RPMI8226 (cell line): ENCODE results near the gene PIK3C2G.
"Not testable (repeated sequence)": the region's sequence is repeated elsewhere in the genome, so short reads cannot be mapped to it uniquely, and the experiment has no call there.

Experiments
- DNase-seq: peaks from one replicate; pipeline ENCODE4 v3.0.0-alpha.2; 2015

The PIK3C2G gene

DNA sequence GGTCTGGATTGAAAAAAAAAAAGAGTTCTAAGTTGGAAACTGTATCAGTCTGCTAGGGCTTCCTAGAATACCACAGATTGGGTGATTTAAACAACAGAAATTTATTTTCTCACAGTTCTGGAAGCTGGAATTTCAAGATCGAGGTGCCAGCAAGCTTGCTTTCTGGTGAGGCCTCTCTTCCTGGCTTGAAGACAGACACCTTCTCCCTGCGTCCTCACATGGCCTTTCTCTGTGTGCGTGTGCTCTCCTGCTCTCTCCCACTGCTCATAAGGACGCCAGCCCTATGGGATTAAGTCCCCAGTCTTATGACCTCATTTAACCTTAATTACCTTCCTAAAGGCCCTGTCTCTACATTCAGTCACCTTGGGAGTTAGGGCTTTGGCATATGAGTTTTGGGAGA, 215.5 kb downstream of the PIK3C2G start:
- DNase-seq, result no peak

DNA sequence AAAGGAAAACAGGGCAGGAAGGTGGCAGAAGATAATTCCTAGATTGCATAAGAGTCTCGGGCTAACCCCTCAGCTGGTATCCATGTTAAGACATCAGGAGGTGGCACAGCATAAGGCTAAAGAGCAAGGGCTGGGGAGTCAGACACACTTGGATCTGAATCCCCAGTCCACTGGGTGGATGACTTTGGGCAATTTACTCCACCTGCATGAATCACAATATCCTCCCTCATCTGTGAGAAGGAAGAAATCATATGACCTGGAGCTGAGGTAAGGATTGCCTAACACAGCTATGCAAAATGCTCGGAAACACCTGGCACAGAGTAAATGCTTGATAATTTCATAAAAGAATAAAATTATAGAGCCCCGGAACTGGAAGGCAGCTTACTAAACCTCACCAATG, 217.9 kb downstream of the PIK3C2G start:
- DNase-seq, result no peak

DNA sequence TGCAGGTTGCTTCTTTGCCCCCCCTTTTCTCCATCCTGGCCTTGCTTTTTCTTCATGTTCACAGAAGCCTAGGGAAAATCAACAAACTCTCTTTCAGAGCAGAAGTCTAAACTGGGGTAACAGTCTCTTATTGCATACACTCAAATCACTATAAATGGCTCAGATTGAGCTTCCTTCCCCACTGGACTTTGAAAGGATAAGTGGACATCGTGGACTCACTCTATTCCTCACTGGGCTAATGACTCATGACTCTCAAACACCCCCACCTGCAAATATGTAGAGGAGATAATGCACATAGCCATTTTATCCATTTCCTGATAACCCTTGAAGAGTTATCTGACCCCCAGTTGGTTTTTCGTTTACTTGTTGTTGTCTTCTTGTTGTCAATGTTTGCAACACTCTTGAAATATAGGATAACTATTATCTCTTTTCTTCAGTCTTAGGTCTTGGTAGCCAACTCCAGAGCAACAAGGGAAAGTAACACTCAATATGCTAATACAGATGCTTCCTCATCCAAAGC, 221.3 kb downstream of the PIK3C2G start:
- no peak for DNase-seq

DNA sequence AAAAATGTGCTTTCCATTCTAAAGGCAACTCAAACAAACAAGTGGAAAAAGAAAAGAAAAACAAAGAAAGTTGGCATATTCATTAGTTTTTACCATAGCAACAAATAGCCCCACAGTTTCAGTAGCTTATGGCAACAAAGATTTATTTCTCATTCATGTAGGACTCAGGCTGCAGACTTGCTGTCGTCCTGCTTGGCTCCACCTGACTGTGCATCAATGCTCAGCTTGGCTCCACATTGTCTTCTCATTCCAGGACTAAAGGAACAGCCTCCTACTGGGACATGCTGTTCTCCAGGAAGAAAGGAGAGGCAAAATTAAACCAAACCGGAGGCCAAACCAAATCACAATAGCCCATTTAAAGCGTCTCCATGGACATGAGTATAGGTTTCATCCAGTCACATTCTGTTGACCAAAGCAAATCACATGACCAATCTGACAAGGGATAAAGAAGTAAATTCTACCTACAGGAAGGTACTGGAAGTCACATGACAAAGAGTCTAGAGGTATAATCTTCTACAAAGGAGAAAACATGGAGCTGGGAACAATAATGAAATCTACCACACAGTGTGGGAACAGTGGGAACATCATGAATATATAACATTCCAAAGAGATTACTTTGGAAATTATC, 222.5 kb downstream of the PIK3C2G start:
- no peak for DNase-seq

DNA sequence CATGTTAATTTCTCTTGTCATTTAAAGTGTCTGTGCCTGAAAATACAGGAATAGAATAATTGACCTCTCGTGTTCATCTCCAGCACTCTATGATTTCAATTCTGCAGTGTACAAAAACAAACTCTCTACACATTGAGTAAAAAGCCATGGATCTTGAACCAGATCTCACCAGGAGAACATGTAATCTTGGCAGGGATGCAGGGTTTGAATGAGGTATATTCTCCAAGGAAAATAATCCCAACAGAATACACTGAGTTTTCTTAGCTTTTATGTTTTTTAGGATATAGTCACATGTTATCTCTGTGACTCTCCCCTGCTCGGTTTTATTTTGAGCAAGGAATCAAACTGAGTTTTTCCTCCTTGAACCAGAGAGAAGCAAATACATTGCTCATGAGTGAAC, 224.7 kb downstream of the PIK3C2G start:
- DNase-seq, result no peak

DNA sequence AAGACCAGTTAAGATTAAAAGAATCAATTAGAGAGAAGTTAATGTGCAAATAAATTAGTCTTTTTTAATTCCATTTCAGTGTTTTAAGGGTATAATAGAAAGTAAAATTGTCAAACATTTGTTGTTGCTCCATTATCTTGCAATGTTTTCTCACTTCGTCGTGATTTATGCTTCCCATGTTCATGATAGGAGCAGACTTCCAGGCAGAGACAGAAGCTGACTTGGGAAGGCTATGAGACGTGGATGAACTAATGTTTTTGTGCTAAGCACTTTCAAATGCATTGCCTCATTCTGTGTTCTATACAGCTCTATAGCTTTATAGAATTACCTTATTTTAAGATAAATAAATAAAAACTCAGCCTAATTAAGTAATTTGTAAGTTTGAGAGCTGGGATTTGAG, 226.2 kb downstream of the PIK3C2G start:
- DNase-seq, result no peak

DNA sequence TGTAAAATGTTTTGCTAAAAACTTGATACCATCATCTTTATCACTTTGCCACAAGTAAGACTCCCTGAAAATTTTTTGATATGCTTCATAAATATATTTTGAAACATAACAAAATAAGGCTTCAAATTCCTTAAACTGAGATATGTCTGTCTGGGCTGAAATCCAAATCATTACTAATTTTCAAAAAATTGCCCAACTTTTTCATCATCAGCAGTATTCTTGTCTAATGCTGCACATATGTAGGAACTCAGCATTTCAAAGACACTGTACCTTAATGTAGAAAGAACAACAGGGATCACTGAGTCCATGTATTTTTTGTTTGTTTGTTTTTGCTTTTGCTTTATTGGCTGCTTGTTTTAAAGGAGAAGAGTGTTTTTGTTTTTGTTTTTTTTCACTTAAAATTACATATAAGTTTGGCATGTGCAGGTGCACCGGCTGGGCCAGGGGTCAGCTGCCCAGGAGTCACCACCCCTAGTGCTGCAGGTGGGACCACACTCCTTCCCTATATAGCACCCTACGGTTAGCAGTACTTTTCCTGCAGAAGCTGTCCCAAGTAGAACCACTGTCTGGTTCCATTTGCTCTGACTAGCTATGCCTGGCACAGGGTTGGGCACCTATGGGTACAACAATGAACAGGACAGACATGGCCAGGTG, 231.2 kb downstream of the PIK3C2G start:
- DNase-seq, result no peak

DNA sequence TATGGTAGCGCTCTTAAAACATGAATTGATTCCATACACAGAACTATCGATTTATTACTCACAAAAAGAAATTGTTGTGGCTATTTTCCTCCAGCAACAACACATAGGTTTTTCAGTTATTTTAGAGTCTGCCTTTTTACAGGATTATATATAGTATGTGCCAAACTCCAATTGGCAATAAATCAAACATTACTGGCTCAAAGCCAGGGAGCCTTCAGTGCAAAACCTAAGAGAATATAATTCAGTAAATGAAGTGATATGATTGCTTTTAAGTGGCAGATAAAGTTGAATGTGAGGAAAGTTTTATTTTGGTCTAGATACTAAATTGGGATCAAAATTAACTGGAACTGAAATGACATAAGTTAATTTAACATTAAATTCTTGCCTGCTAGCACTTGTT, 234.8 kb downstream of the PIK3C2G start:
- no peak for DNase-seq

DNA sequence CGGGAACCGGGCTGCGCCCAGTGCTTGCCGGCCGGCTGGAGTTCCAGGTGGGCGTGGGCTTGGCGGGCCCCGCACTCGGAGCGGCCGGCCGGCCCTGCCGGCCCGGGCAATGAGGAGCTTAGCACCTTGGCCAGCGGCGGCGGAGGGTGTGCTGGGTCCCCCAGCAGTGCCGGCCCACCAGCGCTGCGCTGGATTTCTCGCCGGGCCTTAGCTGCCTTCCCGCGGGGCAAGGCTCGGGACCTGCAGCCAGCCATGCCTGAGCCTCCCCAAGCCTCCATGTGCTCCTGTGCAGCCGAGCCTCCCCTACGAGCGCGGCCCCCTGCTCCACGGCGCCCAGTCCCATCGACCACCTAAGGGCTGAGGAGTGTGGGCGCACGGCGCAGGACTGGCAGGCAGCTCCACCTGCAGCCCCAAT, 238.8 kb downstream of the PIK3C2G start:
- DNase-seq, result not testable (repeated sequence)

DNA sequence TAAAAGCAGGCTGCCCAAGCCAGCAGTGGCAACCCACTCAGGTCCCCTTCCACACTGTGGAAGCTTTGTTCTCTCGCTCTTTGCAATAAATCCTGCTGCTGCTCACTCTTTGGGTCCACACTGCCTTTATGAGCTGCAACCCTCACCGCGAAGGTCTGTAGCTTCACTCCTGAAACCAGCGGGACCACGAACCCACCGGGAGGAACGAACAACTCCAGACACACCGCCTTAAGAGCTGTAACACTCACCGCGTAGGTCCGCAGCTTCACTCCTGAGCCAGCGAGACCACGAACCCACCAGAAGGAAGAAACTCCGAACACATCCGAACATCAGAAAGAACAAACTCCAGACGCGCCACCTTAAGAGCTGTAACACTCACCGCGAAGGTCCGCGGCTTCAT, 239.4 kb downstream of the PIK3C2G start:
- not testable (repeated sequence) for DNase-seq

DNA sequence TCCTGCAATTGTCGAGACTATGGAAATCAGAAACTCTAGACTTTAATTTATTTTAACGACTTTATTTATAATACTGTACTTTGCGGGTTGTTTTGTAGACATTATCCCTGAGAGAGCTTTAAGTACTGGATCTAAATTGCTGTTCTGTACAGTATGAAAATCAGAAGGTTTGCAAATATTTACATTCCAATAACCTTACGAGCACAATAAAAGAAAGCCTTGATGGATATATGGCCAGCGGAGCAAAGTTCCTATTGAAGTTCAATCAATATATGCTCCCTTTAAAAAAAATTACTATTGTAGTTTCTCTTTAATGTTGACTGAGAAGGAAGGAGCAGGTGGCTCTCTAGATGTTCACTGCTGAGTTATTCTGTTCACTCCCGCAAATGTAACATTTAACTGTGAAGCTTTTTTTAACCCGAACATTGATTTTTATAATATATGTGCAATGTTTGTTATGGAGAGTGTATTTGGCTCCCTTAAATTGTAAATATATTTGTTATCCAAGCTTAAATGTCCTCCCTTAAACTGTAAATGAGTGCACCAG, 241.2 kb downstream of the PIK3C2G start:
- DNase-seq, result no peak

DNA sequence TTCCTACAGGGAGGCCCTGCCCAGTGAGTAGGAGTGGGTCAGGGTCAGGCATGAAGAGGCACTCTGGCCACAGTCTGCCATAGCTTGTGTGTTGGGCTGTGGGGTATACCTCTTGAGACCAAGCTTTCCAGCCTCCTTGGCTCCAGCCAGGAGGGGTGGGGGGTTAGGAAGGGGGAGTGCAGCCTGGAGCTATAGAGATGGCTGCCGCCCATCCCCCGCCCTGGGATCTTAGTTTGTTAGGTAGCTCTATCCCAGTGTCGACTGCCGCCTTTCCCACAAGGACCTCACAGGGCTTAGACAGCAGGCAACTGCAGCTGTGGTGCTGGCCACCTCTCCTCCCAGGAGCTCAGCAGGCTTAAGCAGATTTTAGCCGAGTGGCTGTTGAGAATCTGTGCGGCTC, 260.1 kb downstream of the PIK3C2G start:
- no peak for DNase-seq

DNA sequence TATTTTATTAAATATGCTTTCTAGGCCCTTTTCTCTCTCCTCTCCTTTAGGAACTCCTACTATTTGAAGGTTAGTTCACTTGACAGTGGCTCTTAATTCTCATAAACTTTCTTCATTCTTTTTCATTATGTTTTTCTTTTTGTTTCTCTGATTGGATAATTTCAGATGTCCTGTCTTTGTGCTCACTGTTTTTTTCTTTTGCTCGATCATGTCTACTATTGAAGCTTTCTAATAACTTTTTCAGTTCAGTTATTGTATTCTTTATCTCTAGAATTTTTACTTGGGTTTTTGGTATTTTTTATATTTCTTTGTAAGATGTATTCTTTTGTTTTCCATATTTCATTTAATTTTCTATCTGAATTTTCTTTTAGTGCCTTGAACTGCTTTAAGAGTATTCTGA, 261.5 kb downstream of the PIK3C2G start:
- no peak for DNase-seq

DNA sequence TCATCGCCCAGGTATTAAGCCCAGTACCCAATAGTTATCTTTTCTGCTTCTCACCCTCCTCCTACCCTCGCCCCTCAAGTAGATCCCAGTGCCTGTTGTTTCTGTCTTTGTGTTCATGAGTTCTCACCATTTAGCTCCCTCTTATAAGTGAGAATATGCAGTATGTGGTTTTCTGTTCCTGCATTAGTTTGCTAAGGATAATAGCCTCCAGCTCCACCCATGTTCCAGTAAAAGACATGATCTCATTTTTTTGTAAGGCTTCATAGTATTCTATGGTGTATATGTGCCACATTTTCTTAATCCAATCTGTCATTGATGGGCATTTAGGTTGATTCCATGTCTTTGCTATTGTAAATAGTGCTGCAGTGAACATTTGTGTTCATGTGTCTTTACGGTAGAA, 281.2 kb downstream of the PIK3C2G start:
- not testable (repeated sequence) for DNase-seq

DNA sequence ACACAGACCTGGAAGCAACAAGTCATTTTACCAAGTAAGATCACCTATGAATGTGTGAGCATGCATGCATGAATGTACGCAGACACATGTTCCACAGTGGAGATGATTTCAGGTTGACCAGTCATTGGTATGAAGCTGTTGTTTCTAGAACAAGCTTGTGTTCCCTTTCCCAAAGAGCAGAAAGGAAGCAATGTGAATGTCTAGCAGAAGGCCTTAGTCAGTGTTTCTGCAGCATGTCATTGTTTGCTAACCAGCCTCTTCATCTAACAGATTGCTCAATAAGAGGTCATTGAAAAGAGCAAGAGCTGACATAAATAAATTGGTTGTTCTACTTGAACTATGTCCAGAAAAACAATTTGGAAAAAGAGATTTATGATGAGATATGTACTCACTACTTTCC, 285.1 kb downstream of the PIK3C2G start:
- DNase-seq, result no peak

DNA sequence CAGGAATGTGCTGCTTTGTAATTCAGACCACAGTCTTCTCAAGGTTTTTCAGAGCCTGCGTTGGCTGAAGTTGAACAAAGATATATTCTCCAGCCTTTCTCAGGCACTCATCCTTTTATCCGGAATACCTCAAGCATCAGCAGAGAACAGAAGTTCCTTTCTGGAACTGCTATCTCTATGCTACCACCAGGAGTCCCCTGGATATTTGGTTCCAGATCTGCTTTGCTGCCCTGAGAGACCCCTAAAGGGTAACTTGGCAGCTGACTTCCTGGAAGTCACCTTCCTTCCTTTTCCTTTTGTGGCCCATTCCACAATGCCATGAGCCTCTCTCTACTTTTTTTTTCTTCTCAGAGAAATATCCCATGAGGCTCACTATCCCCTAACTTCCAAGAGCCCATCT, 288.3 kb downstream of the PIK3C2G start:
- DNase-seq, result no peak

DNA sequence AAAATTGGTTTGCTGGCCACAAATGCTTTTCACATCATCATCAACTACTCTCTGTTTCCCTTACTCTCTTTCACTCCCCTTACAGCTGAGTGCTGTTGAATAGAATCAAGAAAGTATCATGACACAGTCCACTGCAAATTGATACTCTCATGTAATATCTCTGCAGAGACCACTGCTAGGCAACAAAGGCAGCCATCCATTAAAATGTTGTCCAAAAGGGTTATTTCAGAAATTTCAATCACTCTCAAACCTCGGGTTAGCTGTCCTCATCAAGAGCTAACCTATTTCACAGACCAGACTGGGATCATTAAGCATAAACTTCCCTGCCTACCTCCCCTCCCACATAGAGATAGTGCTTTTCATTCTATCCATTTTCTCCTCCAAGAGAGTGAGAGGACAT, 289.8 kb downstream of the PIK3C2G start:
- DNase-seq, result no peak

DNA sequence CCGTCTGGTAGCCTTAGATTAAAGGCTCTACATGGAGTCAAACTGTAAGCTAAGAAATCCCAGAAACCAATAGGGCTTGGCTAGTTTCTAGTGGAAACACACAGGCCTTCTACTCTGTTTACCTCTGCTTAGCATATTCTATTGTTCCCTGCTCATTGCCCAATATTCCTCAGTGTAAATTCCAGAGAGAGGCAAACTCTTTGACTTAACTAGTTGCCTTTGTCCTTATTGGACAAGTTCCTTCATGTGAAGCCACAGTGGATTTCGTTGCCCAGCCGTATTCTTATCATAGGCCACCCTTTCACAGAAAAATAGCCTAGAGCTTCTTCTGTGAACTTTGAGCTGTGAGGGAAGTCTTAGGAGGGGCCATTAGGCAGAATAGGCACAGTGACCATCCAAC, 290.4 kb downstream of the PIK3C2G start:
- no peak for DNase-seq

DNA sequence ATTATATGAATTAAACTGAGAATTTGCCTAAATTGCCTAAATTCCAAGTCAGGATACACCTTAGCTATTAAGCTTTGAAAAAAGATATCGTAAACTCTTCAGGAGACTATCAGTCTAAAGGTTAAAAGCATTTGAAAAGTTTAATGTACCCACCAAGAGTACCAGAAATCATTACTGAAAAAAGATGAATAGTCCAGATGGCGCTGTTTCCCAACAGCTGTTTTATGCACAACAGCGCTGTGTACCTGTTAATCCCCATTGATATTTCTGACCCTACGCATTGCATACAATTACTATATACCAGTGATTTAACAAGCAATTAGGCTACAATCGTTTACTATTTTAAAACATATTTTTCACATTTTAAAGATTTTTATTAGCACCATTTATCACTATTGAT, 291.5 kb downstream of the PIK3C2G start:
- no peak for DNase-seq

DNA sequence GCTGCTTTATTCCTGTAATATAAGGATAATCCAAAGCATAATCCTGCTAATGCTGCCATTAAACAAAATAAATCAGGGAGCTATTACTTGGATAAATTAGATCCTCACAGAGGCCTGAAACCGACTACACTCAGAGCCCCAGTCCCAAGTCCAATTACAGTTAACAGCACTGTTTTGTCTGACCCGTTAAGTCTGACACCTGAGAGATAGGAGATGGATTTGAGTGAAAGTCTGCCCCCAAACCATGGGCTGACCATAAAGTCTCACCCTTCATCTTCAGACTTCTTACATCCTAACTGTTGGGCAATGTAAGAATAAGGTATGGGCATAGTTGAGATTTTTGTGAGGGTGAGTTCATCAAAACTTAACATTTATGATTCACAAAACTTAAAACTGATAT, 294.8 kb downstream of the PIK3C2G start:
- DNase-seq, result no peak

DNA sequence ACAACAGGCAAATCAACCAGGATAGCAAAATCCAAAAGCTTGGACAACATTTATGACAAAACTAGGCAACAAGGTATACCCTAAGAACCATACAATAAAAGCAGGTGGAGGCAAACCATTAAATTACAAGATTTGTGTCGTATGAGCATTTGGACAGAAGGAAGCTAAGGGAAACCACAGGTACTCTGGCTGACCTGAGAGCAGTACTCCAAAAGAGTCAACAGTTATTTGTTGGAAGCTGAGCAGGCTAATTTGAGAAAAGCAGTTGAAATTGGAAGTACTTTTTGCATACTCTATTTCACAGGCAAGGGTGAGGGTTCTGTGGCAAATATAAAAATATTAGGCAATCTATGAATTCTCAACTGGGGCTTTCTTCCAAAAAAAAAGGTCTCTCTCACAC, 297.9 kb downstream of the PIK3C2G start:
- DNase-seq, result no peak

DNA sequence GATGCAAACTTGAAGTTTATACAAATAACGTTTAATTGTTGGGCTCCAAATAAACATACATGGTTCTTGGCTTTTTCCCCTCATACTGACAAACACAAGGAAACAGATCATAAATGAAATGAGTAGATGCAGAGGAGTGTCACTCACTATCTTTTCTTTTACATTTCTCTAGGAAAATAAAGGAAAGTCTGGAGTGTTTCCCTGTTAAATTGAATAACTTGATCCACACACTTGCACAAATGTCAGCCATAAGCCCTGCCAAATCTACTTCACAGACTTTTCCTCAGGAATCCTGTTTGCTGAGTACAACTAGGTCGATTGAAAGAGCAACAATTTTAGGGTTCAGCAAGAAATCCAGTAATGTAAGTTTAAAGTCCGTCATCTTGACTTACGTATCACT, 301.2 kb downstream of the PIK3C2G start:
- DNase-seq, result no peak

DNA sequence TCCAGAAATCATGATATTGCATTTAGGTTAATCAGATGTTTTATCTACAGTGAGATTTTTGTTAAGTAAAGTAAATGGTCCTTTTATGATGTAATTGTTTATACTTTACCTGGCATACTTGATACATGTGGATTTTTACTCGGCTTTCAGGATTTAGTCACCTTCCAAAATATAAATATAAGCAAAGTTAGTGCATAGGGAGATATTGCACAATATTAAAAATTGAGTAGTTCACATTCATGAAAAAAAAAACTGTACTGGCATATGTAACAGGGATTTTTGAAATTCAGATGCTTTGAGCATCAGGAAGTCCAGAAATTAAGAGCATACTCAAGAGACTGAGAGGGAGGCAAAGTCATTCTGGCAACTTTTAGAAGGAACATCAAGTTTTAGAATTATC, 303.0 kb downstream of the PIK3C2G start:
- no peak for DNase-seq

DNA sequence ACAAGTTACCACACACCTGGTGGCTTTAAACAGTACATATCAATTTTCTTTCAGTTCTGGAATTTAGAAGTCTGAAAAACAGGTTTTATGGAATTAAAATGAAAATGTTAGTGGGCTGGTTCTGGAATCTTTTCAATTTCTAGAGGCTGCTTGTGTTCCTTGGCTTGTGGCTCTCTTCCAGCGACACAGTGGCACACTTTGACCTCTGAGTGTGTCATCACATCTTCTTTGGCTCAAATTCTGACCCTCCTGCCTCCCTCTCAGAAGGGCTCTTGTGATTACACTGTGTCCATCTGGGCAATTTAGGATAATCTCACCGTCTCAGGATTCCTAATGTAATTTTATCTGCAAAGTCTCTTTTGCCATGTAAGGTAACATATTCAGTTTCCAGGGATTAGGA, 306.5 kb downstream of the PIK3C2G start:
- DNase-seq, result no peak

DNA sequence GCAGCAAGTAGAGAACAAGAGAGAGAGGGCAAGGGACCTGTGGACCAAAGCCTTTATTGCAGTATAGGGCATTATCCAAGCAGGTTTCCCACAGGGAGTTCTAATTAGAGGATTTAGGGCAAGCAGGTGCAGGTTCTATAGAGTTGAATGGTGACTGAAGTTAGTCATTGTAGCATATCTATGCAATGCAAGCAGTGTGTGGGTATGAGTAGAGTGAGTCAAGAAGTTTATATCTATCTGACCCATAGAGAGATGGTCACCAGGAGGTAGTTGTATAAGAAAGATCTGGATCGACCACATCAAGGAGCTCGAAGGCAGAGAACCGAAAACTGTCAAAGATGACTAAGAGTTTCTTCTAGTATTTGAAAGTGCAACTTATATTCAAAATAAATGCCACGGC, 309.2 kb downstream of the PIK3C2G start:
- DNase-seq, result no peak
